ENCODE measurements around the gene SLC15A4.
"Not testable (repeated sequence)": the region's sequence is repeated elsewhere in the genome, so short reads cannot be mapped to it uniquely, and the experiment has no call there.

SLC15A4 gene

GRCh38 chr12:128813392-128813791 is 10.4 kb downstream of the SLC15A4 start:
- no peak for DNase-seq

GRCh38 chr12:128811806-128812205 is 12.0 kb downstream of the SLC15A4 start:
- DNase-seq: no peak

GRCh38 chr12:128810182-128811127 is 13.3 kb downstream of the SLC15A4 start:
- DNase-seq: peak; percentile 50

- no peak for DNase-seq
Observed at GRCh38 chr12:128808651-128809050, 15.1 kb downstream of the SLC15A4 start.

GRCh38 chr12:128807161-128807724 is 16.5 kb downstream of the SLC15A4 start:
- no peak for DNase-seq

GRCh38 chr12:128806573-128806972 is 17.2 kb downstream of the SLC15A4 start:
- no peak for DNase-seq

GRCh38 chr12:128805406-128805805 is 18.4 kb downstream of the SLC15A4 start:
- DNase-seq: not testable (repeated sequence)

GRCh38 chr12:128804762-128805161 is 19.0 kb downstream of the SLC15A4 start:
- DNase-seq: no peak

GRCh38 chr12:128803788-128804187 is 20.0 kb downstream of the SLC15A4 start:
- DNase-seq: no peak

- DNase-seq: no peak
Observed at GRCh38 chr12:128802756-128803155, 21.0 kb downstream of the SLC15A4 start.

GRCh38 chr12:128801879-128802391 is 21.8 kb downstream of the SLC15A4 start:
- DNase-seq: no peak

- DNase-seq: no peak
Observed at GRCh38 chr12:128800606-128801005, 23.2 kb downstream of the SLC15A4 start.

GRCh38 chr12:128798571-128799341 is 25.0 kb downstream of the SLC15A4 start:
- DNase-seq: no peak

GRCh38 chr12:128797119-128798118 is 26.3 kb downstream of the SLC15A4 start:
- DNase-seq: peak; percentile 63

GRCh38 chr12:128796439-128797118 is 27.2 kb downstream of the SLC15A4 start:
- peak; percentile 29 for DNase-seq

- no peak for DNase-seq
Observed at GRCh38 chr12:128795530-128796361, 28.0 kb downstream of the SLC15A4 start.

- peak; percentile 49 for DNase-seq
Observed at GRCh38 chr12:128794661-128795529, 28.9 kb downstream of the SLC15A4 start.

GRCh38 chr12:128793701-128794100 is 30.1 kb downstream of the SLC15A4 start:
- no peak for DNase-seq

GRCh38 chr12:128792881-128793280 is 30.9 kb downstream of the SLC15A4 start:
- no peak for DNase-seq

Data from CD4-positive, alpha-beta T cell treated with Interferon gamma for 1 hour (primary cell).